B cell (primary cell): ENCODE results near the gene KRT20. TPM values are rescaled to one million over a fixed set of nuclear protein-coding genes. Genes with fewer than 3 reads are reported as not detected.

Experiments
- ATAC-seq: fragments of 200-7000 bp; cut with Tn5 transposase; one replicate; pipeline ENCODE4 v1.10.0; 2021; ENCODE audit warnings: low read depth, mild to moderate bottlenecking, moderate number of reproducible peaks, moderate library complexity
- CTCF ChIA-PET: fragments of 350-600 bp; sonication (Branson Sonifier 250); formaldehyde crosslinking; loops from one replicate; lab custom pipeline; 2021; ENCODE audit warnings: antibody characterized with exemption, inconsistent platforms; lab: Charles Lee
- POLR2A ChIA-PET: fragments of 350-600 bp; sonication (Branson Sonifier 250); formaldehyde crosslinking; loops from one replicate; lab custom pipeline; 2021; ENCODE audit warnings: antibody characterized with exemption; lab: Charles Lee
- DNase-seq: peaks from one replicate; pipeline ENCODE4 v3.0.0; 2013
- H2AFZ ChIP-seq: 2 replicates; pipeline ENCODE4 v1.6.1; 2012; ENCODE audit warnings: mild to moderate bottlenecking, low read depth, low read length; ENCODE audit not compliant: insufficient read depth, poor library complexity, severe bottlenecking
- H3K27ac ChIP-seq, 2 donors: 1 replicate in 1 of 2; 2 replicates in 1 of 2; pipeline ENCODE4 v1.5.1; 2012 to 2013; ENCODE audit warnings: low read length in 2 of 2, mild to moderate bottlenecking in 2 of 2, moderate library complexity in 1 of 2
- H3K27me3 ChIP-seq, 4 experiments: fragments of 200-600 bp in 1 of 4; sonication (generic) in 1 of 4; replicated peaks in 1 of 4; 1 replicate in 2 of 4; 2 replicates in 2 of 4; pipeline versions ENCODE4 v1.6.1 to v1.7.0; 2013 to 2016; ENCODE audit warnings: low read length in 3 of 4, mild to moderate bottlenecking in 2 of 4, mixed read lengths in 1 of 4, moderate library complexity in 1 of 4; ENCODE audit not compliant: insufficient read depth in 4 of 4, control insufficient read depth in 3 of 4; ENCODE audit errors: control extremely low read depth in 1 of 4
- H3K36me3 ChIP-seq, 2 experiments: replicated peaks in 1 of 2; 1 replicate in 1 of 2; 2 replicates in 1 of 2; pipeline versions ENCODE4 v1.6.1 to v1.7.1; 2013; ENCODE audit warnings: low read length in 1 of 2; ENCODE audit not compliant: insufficient read depth in 2 of 2, control insufficient read depth in 1 of 2; ENCODE audit errors: control extremely low read depth in 1 of 2, extremely low read depth in 1 of 2
- H3K4me1 ChIP-seq, 2 donors: fragments of 200-600 bp in 1 of 2; sonication (generic) in 1 of 2; 1 replicate in 1 of 2; 2 replicates in 1 of 2; pipeline versions ENCODE4 v1.5.1 to v1.6.1; 2013 to 2017; ENCODE audit warnings: low read length in 2 of 2; ENCODE audit not compliant: control insufficient read depth in 2 of 2, insufficient read depth in 2 of 2
- H3K4me2 ChIP-seq: replicated peaks from 2 replicates; pipeline ENCODE3; 2012; ENCODE audit warnings: mild to moderate bottlenecking, low read depth, low read length; ENCODE audit not compliant: poor library complexity, severe bottlenecking
- H3K4me3 ChIP-seq, 5 experiments: fragments of 200-600 bp in 1 of 5; sonication (generic) in 1 of 5; 1 replicate in 3 of 5; 2 replicates in 2 of 5; pipeline versions ENCODE4 v1.5.1 to v1.7.0; 2011 to 2016; ENCODE audit warnings: low read length in 4 of 5, mild to moderate bottlenecking in 4 of 5, low read depth in 2 of 5, control low read depth in 1 of 5, moderate library complexity in 1 of 5; ENCODE audit not compliant: insufficient read depth in 1 of 5; ENCODE audit errors: control extremely low read depth in 1 of 5, extremely low read depth in 1 of 5
- H3K79me2 ChIP-seq: fragments of 200-600 bp; sonication (generic); one replicate; pipeline ENCODE4 v1.6.0; 2016; ENCODE audit warnings: low read length; ENCODE audit not compliant: control insufficient read depth, insufficient read depth
- H3K9ac ChIP-seq: fragments of 200-600 bp; sonication (generic); 2 replicates; pipeline ENCODE4 v1.6.1; 2017; ENCODE audit warnings: mild to moderate bottlenecking, low read length, moderate library complexity
- H3K9me3 ChIP-seq, 3 donors: one replicate each; pipeline versions ENCODE4 v1.6.1 to v1.7.1; 2013; ENCODE audit warnings: low read length in 2 of 3; ENCODE audit not compliant: control insufficient read depth in 2 of 3, insufficient read depth in 1 of 3; ENCODE audit errors: control extremely low read depth in 1 of 3
- H4K20me1 ChIP-seq: 2 replicates; pipeline ENCODE4 v1.6.0; 2012; ENCODE audit warnings: mild to moderate bottlenecking, low read length; ENCODE audit not compliant: insufficient read depth, control insufficient read depth, poor library complexity, severe bottlenecking
- H3K27ac Mint-ChIP-seq: one replicate; pipeline ENCODE4 v1.8.0; 2021; ENCODE audit warnings: mixed read lengths
- H3K27me3 Mint-ChIP-seq: one replicate; pipeline ENCODE4 v1.8.0; 2021; ENCODE audit warnings: mixed read lengths
- H3K4me1 Mint-ChIP-seq: one replicate; pipeline ENCODE4 v1.8.0; 2021; ENCODE audit warnings: mixed read lengths
- H3K4me3 Mint-ChIP-seq: one replicate; pipeline ENCODE4 v1.8.0; 2021; ENCODE audit warnings: mixed read lengths
- H3K9me3 Mint-ChIP-seq: one replicate; pipeline ENCODE4 v1.8.0; 2022; ENCODE audit warnings: mixed read lengths; ENCODE audit not compliant: insufficient read depth
- EZH2 ChIP-seq: IDR thresholded peaks from 2 replicates; pipeline ENCODE4 v1.6.1; 2012; ENCODE audit warnings: borderline replicate concordance, low read depth, mild to moderate bottlenecking, moderate library complexity, low read length; ENCODE audit not compliant: insufficient read depth, poor library complexity, severe bottlenecking
- WGBS: methylation state at CpG from one replicate; pipeline ENCODE4 v1.1.5; 2013; ENCODE audit warnings: missing lambda C conversion rate; ENCODE audit not compliant: insufficient coverage; 5-methylcytosine and 5-hydroxymethylcytosine counted together
- intact Hi-C: fragments of 100-400 bp; cut with micrococcal nuclease; formaldehyde crosslinking; loops from one replicate; pipeline ENCODE4 v1.10.0; 2022
- polyA plus RNA-seq: library from polyadenylated mRNA; depleted of rRNA; stranded (reverse); fragments of >200 nt; gene quantifications from 2 replicates; pipeline ENCODE4 v1.2.3, GENCODE V29; 2012
- total RNA-seq, 2 donors: library from RNA; stranded (reverse); fragments of 120-200 nt in 1 of 2; gene quantifications; 1 replicate in 1 of 2; 2 replicates in 1 of 2; pipeline versions ENCODE4 v1.2.3 to v1.2.4, GENCODE V29; 2013 to 2022
- TF ChIP-seq, protein P1 (sequence below): fragments of 200-600 bp; IDR thresholded peaks from one replicate; pipeline ENCODE4 v1.8.0; 2022; ENCODE audit warnings: antibody characterized with exemption, mild to moderate bottlenecking

Gene KRT20
- total and polyA plus RNA-seq, 2 donors (not counting 1 experiment from before 2014, with no cell fraction given): not detected

DNA sequence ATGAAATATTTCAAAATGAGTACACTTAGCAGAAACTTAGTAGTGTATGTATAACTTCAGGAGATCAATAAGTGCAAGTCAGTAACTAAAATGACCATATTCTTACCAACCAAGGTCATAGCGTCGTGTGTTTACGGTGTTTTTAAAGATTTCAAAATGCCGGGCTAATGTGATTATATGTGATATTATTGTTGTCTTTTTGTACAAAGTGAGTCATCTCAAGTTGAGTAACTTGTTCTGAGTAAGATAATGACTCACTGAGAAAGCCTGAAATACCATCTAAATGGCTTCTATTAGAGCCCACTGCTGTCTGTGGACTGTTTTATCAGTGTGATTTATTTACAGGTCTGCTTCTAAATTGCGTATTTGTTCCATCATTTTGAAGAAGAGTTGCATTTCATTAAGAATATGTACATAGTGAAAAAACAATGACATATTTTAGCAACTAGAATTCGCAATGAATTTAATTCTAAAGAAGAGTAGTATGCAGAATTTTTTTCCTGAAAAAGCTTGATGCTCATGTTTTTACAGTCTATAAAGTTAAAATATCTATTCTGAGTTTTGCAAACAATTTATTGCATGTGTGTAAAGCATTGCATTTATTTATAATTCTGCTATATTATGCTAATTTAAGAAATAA is 30.7 kb downstream of the KRT20 start:
- WGBS: 60% methylated on average over 1 of the region's 6 CpGs
- TF ChIP-seq, protein P1, sequence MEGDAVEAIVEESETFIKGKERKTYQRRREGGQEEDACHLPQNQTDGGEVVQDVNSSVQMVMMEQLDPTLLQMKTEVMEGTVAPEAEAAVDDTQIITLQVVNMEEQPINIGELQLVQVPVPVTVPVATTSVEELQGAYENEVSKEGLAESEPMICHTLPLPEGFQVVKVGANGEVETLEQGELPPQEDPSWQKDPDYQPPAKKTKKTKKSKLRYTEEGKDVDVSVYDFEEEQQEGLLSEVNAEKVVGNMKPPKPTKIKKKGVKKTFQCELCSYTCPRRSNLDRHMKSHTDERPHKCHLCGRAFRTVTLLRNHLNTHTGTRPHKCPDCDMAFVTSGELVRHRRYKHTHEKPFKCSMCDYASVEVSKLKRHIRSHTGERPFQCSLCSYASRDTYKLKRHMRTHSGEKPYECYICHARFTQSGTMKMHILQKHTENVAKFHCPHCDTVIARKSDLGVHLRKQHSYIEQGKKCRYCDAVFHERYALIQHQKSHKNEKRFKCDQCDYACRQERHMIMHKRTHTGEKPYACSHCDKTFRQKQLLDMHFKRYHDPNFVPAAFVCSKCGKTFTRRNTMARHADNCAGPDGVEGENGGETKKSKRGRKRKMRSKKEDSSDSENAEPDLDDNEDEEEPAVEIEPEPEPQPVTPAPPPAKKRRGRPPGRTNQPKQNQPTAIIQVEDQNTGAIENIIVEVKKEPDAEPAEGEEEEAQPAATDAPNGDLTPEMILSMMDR: no peak
- TF ChIP-seq EZH2: no peak
- H3K79me2 ChIP-seq: no peaks in the 10 kb centered on the region
- no peak overlapping the region for H3K4me2 ChIP-seq
- peaks cover 0 to 16% (median 9%) of the 10 kb centered on the region in 4 experiments for H3K27me3 ChIP-seq
- intact Hi-C loops: no loop called here
- ATAC-seq (no peak), DNase-seq (no peak)
- no peaks in the 10 kb centered on the region for H3K36me3 ChIP-seq
- H3K9ac ChIP-seq: no peak overlapping the region
- CTCF ChIA-PET: no interaction called here
- H2AFZ ChIP-seq: no peak overlapping the region
- Mint-ChIP-seq H3K9me3 (no peaks in the 10 kb centered on the region), H3K4me3 (no peak overlapping the region), H3K27ac (no peak overlapping the region), H3K4me1 (no peaks in the 10 kb centered on the region), H3K27me3 (peaks cover 46% of the 10 kb centered on the region)
- no peaks in the 10 kb centered on the region for H4K20me1 ChIP-seq
- H3K4me1 ChIP-seq: no peaks in the 10 kb centered on the region
- POLR2A ChIA-PET: no interaction called here
- no peaks in the 10 kb centered on the region for H3K9me3 ChIP-seq
- no peak overlapping the region for H3K27ac ChIP-seq
- H3K4me3 ChIP-seq: no peak overlapping the region

DNA sequence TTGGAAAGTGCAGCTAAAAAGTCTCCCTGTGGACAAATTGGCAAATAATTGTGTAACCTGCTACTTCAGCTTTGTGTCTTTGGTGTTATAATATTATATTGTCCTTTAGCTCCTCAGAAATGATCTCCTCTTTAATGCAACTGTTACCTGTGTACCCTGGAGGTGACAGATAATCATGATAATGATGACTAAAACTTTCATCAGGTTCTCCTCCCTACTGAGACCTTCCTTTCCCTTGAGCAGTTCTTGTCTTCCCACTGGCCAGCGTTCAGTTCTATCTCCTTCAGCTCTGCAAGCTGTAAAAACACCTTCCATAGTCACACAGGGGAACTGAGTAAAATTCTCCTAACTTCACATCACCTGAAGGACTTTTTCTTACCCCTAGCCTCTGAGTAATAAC is 32.7 kb downstream of the KRT20 start:
- DNase-seq: no peak
- Histone ChIP-seq H3K9ac (no peak overlapping the region), H2AFZ (no peak overlapping the region), H3K4me1 (no peaks in the 10 kb centered on the region), H3K27me3 (peaks cover 0 to 16% (median 9%) of the 10 kb centered on the region in 4 experiments), H3K79me2 (no peaks in the 10 kb centered on the region), H4K20me1 (no peaks in the 10 kb centered on the region), H3K27ac (no peak overlapping the region), H3K4me2 (no peak overlapping the region), H3K9me3 (no peaks in the 10 kb centered on the region), H3K36me3 (no peaks in the 10 kb centered on the region), H3K4me3 (no peak overlapping the region)
- intact Hi-C loops: no loop called here
- TF ChIP-seq, protein P1: no peak
- TF ChIP-seq EZH2: no peak
- WGBS: 89% methylated on average over 1 of the region's 1 CpG
- H3K27ac Mint-ChIP-seq: no peak overlapping the region
- ATAC-seq: no peak
- H3K27me3 Mint-ChIP-seq: peaks cover 46% of the 10 kb centered on the region
- ChIA-PET CTCF (interaction anchor here (1.4 kb wide), 1 partner anchor 796 kb away, joined by 3 read pairs; no protein-coding TSS in a partner anchor), POLR2A (no interaction called here)
- H3K4me1 Mint-ChIP-seq: no peaks in the 10 kb centered on the region
- no peaks in the 10 kb centered on the region for H3K9me3 Mint-ChIP-seq
- H3K4me3 Mint-ChIP-seq: no peak overlapping the region
